Measurements from ENCODE around the gene EPS15.

DNA sequence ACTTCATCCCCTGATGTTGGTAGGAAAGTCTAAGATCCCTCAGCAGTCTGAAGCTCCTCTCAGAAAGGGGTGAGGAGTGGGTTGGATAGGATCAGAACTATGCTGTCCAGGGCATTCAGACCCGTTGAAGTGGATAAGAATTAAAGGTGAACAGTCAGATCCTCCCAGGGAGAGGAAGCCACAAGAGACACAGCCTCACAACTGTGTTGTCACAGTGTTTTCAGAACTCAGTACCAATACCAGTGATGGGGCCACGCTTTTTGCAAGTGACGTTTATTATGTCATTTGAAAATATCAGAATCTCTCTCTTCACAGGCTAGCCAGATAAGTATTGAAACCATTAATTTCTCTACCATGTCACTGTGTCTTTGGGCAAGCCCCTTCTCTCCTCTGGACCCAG is 15.4 kb upstream of the EPS15 start:
- TF ChIP-seq, protein P1, sequence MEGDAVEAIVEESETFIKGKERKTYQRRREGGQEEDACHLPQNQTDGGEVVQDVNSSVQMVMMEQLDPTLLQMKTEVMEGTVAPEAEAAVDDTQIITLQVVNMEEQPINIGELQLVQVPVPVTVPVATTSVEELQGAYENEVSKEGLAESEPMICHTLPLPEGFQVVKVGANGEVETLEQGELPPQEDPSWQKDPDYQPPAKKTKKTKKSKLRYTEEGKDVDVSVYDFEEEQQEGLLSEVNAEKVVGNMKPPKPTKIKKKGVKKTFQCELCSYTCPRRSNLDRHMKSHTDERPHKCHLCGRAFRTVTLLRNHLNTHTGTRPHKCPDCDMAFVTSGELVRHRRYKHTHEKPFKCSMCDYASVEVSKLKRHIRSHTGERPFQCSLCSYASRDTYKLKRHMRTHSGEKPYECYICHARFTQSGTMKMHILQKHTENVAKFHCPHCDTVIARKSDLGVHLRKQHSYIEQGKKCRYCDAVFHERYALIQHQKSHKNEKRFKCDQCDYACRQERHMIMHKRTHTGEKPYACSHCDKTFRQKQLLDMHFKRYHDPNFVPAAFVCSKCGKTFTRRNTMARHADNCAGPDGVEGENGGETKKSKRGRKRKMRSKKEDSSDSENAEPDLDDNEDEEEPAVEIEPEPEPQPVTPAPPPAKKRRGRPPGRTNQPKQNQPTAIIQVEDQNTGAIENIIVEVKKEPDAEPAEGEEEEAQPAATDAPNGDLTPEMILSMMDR (IDR thresholded peaks at IDR 0.05; ENCODE audit: low read length): no peak
- TF ChIP-seq EZH2 (IDR thresholded peaks at IDR 0.05; ENCODE audit: borderline replicate concordance, low read length): no peak
